Mucosa of stomach (tissue), 1 donor: ENCODE measurements around the gene MT4.

Experiments
- H3K27me3 ChIP-seq: one replicate; pipeline ENCODE4 v1.7.0; 2013; ENCODE audit warnings: mild to moderate bottlenecking, low read length; ENCODE audit not compliant: control insufficient read depth, insufficient read depth
- H3K36me3 ChIP-seq: one replicate; pipeline ENCODE4 v1.7.0; 2013; ENCODE audit warnings: low read length; ENCODE audit not compliant: control insufficient read depth, insufficient read depth
- H3K4me1 ChIP-seq: one replicate; pipeline ENCODE4 v1.7.0; 2013; ENCODE audit warnings: mild to moderate bottlenecking, low read length; ENCODE audit not compliant: control insufficient read depth, insufficient read depth
- H3K4me3 ChIP-seq: one replicate; pipeline ENCODE4 v1.7.0; 2013; ENCODE audit warnings: low read length
- H3K9ac ChIP-seq: one replicate; pipeline ENCODE4 v1.7.0; 2013; ENCODE audit warnings: mild to moderate bottlenecking, low read length, moderate library complexity
- H3K9me3 ChIP-seq: one replicate; pipeline ENCODE4 v1.7.0; 2013; ENCODE audit warnings: mild to moderate bottlenecking, low read length, moderate library complexity; ENCODE audit not compliant: control insufficient read depth
- donor health status: Pancreatic carcinoma.

Gene MT4

GRCh38 chr16:56542039-56542438, 22.8 kb upstream of the MT4 start:
- no peak overlapping the region for H3K4me3 ChIP-seq
- H3K4me1 ChIP-seq: no peaks in the 10 kb centered on the region
- H3K9me3 ChIP-seq: no peaks in the 10 kb centered on the region
- H3K36me3 ChIP-seq: no peaks in the 10 kb centered on the region
- H3K27me3 ChIP-seq: no peaks in the 10 kb centered on the region
- H3K9ac ChIP-seq: no peak overlapping the region

DNA sequence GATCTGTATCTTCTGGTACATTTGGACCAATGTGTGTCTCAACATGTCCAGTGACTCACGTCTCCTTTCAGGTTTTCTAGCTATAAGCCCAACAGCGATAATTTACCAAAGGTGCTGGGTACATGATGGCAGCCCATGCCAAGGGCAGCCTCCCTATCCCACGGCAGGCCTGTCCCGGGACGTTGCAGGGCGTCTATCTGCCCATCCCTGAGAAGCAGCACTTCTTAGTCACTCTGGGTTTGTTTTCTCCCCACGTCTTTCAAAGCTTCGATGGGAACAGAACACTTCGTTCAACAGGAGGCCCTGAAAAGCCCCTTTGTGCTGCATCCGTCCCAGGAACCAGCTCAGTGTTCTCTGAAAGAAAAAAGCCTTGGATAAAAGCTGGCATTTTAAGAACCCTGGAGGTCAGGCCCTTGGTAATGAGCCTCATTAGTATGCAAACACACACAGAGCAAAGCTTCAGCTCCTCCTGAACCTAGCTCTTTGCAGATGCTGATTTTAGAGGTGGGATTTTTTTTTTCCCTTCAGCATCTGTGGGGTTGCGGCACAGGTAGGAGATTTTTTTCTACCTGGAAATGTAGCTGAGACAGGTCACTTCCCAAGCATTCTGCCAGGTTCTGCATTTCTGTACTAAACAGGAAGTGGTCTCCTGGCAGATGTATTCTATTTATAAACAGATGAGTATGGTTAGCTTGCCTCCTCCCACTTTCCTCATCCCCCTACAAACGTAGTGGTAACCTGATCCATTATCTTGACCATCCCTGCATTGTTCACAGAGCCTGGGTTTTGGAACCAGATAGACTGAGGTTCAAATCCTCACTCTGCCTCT, 17.5 kb upstream of the MT4 start:
- Histone ChIP-seq H3K4me1 (no peaks in the 10 kb centered on the region), H3K9ac (no peak overlapping the region), H3K36me3 (no peaks in the 10 kb centered on the region), H3K27me3 (no peaks in the 10 kb centered on the region), H3K9me3 (no peaks in the 10 kb centered on the region), H3K4me3 (no peak overlapping the region)

DNA sequence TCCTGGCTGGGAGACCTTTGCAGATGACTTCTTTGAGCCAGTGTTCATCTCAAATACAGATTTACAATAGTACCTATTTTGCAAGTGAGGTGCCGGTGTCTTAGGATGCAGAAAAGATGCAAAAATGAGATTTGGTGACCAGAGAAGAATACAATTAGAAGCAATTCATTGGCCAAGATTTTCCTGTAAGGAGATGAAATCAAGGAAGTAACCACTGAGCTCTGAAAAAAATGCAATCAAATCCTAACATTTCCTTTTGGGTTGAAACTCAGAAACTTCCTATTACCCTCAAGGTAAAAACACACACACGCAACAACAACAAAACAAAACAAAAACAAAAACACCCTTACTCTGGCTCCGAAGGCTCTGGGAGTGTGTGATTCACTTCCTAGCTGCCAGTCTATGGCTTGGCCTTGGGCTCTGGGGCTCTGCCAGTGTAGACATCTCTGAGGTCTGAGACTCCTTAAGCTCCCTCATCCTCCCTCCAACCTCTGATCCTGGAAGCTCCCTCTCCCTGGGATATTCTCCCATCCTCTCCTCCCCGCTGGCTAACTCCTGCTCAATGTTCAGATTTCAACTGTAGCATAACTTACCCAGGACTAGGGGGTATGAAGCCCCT, 16.8 kb upstream of the MT4 start:
- no peak overlapping the region for H3K9ac ChIP-seq
- no peaks in the 10 kb centered on the region for H3K36me3 ChIP-seq
- H3K27me3 ChIP-seq: no peaks in the 10 kb centered on the region
- H3K4me3 ChIP-seq: no peak overlapping the region
- no peaks in the 10 kb centered on the region for H3K4me1 ChIP-seq
- H3K9me3 ChIP-seq: no peaks in the 10 kb centered on the region

DNA sequence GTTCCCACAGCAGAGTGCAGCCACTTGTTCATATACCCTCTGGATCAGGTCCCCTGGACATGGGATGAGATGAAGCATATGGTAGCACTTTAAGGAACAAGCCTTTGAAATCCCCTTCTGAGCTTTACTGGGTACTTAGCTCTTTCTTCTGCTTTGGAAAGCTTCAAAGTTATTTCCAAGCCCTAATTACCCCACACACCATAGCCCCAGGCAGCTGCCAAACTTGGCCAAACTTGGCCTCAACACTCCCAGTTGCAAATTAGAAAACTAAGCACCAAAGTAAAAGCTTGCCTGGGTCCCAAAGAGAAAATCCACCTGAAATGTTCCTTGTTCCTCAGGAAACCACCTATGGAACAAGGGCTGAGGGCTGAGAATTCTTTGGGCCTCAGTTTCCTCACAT, 15.7 kb upstream of the MT4 start:
- no peaks in the 10 kb centered on the region for H3K4me1 ChIP-seq
- H3K9me3 ChIP-seq: no peaks in the 10 kb centered on the region
- no peak overlapping the region for H3K4me3 ChIP-seq
- H3K9ac ChIP-seq: no peak overlapping the region
- no peaks in the 10 kb centered on the region for H3K36me3 ChIP-seq
- H3K27me3 ChIP-seq: no peaks in the 10 kb centered on the region

- no peaks in the 10 kb centered on the region for H3K36me3 ChIP-seq
- no peaks in the 10 kb centered on the region for H3K27me3 ChIP-seq
- no peak overlapping the region for H3K9ac ChIP-seq
- no peaks in the 10 kb centered on the region for H3K9me3 ChIP-seq
- no peaks in the 10 kb centered on the region for H3K4me1 ChIP-seq
- H3K4me3 ChIP-seq: no peak overlapping the region
Measured at GRCh38 chr16:56549744-56550385, 15.0 kb upstream of the MT4 start.

DNA sequence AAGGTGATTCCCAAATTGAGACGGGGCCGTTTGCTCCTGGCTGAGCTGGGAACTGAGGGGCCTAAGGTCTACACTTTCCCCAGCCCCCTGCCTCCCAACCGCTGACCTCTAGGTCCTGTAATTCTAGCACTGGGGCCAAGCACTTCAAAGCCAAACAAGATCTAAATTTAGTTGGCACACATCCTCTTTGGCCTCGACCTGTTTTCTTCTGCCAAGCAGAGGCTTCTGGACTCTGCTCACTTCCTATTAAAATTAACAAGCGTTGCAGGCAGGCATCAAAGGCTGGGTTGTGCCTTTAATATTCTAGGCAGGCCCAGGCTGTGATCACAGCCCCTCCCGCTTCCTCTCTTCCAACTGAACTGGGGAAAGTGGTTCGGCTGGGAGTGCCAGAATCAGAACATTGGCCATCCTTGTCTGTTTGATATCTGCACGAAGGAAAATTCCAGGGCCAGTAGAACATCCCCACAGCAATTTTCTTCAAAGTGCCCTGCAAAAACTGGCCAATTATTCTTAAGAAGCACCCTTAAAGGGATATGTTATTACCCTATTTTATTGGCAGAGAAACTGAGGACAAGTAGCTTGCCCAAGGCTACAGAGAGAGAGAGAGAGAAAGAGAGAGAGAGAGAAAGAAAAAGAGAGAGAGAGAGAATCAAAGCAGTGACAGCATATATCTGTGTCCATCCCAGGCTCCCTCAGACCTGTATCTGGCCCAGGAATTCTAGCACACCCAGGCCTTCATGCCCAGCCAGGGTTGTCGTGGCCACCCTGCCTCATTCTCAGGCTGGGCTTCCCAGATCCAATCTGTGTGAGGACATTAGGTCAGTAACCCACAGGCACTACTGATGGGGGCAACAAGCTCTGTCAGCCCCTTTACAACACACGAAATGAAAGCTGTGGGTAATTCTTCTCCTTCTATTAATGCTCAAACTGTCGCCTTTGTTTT, 12.8 kb upstream of the MT4 start:
- Histone ChIP-seq H3K9me3 (no peaks in the 10 kb centered on the region), H3K27me3 (no peaks in the 10 kb centered on the region), H3K4me1 (no peaks in the 10 kb centered on the region), H3K4me3 (no peak overlapping the region), H3K36me3 (no peaks in the 10 kb centered on the region), H3K9ac (no peak overlapping the region)

DNA sequence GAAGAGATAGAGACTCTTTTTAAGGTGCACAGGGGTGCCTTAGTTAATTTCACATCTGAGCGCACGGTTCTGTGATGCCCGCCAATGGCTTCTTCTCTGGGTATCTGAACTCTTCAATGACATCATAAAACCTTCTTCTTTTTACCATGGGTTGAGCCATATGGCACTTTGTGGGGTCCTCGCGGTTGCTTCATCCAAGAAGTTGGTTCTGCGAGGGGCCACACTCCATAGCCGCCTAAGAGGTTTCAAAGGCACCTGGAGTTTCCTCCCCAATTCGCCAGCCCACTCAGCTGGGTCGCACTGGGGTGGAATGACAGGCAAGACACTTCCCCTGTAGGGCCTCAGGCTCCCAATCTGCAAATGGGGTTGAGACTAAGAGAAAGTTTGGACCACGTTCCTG, 10.4 kb upstream of the MT4 start:
- Histone ChIP-seq H3K36me3 (no peaks in the 10 kb centered on the region), H3K4me1 (no peaks in the 10 kb centered on the region), H3K27me3 (no peaks in the 10 kb centered on the region), H3K9me3 (no peaks in the 10 kb centered on the region), H3K4me3 (no peak overlapping the region), H3K9ac (no peak overlapping the region)

DNA sequence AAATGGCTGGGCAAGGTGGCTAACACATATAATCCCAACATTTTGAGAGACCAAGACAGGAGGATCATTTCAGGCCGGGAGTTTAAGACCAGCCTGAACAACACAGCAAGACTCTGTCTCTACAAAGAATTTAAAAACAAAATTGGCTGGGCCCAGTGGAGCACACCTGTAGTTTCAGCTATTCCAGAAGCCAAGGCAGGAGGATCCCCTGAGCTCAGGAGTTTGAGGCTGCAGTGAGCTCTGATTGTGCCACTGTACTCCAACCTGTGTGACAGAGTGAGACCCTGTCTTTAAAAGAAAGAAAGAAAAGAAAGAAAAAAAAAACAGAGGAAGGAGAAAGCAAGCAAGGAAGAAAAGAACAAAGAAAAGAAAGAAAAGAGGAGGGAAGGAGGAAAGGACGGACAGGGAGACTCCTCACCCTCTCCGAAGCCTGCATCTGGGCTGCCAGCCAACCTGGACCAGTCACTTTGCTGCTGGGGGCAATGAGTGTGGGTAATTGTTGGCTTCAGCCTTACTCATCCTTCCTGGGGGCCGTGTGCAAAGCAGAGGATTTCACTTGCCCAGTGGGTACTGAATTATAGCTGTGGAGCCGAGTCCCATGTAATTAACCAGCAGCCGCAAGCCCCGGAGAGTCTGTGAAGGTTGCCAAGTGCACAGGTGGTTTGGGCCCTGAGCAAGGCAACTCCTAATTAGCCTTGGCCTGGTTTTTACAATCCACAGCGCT, 6.7 kb upstream of the MT4 start:
- no peaks in the 10 kb centered on the region for H3K4me1 ChIP-seq

GRCh38 chr16:56559109-56559508, 5.8 kb upstream of the MT4 start:
- H3K27me3 ChIP-seq: no peaks in the 10 kb centered on the region
- no peaks in the 10 kb centered on the region for H3K36me3 ChIP-seq
- no peaks in the 10 kb centered on the region for H3K4me1 ChIP-seq
- no peaks in the 10 kb centered on the region for H3K9me3 ChIP-seq
- no peak overlapping the region for H3K9ac ChIP-seq
- H3K4me3 ChIP-seq: no peak overlapping the region

More for the DNA sequence above, 6.7 kb upstream of the MT4 start:
- Histone ChIP-seq H3K4me3 (no peak overlapping the region), H3K27me3 (no peaks in the 10 kb centered on the region), H3K36me3 (no peaks in the 10 kb centered on the region), H3K9me3 (no peaks in the 10 kb centered on the region), H3K9ac (no peak overlapping the region)

- Histone ChIP-seq H3K9me3 (no peaks in the 10 kb centered on the region), H3K36me3 (no peaks in the 10 kb centered on the region), H3K9ac (no peak overlapping the region), H3K4me3 (no peak overlapping the region), H3K27me3 (no peaks in the 10 kb centered on the region), H3K4me1 (no peaks in the 10 kb centered on the region)
Measured at GRCh38 chr16:56560447-56560846, 4.4 kb upstream of the MT4 start.

DNA sequence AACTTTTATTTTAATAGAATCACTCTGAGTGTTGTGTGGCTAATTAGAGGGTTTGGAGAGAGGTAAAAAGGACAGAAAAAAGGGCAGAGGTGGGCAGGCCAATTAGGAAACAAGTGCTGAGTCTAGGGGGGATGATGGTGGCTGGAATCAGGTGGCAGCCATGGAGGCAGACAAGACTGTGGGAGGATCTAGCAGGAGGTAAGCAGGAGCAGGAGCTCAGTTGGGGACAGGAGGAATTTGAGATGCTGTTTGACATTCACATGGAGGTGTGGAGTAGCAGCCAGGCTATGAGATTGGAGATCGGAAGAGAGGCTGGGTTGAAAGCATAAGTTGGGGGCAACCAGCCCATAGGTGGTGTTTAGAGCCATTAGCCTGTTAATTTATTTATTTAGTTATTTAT, 3.7 kb upstream of the MT4 start:
- Histone ChIP-seq H3K4me3 (no peak overlapping the region), H3K27me3 (no peaks in the 10 kb centered on the region), H3K9me3 (no peaks in the 10 kb centered on the region), H3K36me3 (no peaks in the 10 kb centered on the region), H3K4me1 (no peaks in the 10 kb centered on the region), H3K9ac (no peak overlapping the region)
